Activated T-helper 1 cell treated with anti-CD3 and anti-CD28 coated beads, Interleukin-12 subunit alpha, Interleukin-12 subunit beta, Interleukin-2, Interleukin-4 antibody, amounts not matched to agents 30 ng/mL and 10 ng/mL and 1 ng/mL, durations not matched to agents 14 hours and 24 hours and 36 hours (primary cell): ENCODE results near the gene LILRA6. TPM values are rescaled to one million over a fixed set of nuclear protein-coding genes. Genes with fewer than 3 reads are reported as not detected.

Source experiments
- DNase-seq: peaks from one replicate; pipeline ENCODE4 v3.0.0; 2021; ENCODE audit warnings: low spot score
- H3K27ac Mint-ChIP-seq: one replicate; pipeline ENCODE4 v1.8.0; 2021; ENCODE audit warnings: mild to moderate bottlenecking, mixed read lengths
- H3K27me3 Mint-ChIP-seq: one replicate; pipeline ENCODE4 v1.8.0; 2022; ENCODE audit warnings: mild to moderate bottlenecking, moderate library complexity, mixed read lengths; ENCODE audit not compliant: insufficient read depth
- H3K36me3 Mint-ChIP-seq: one replicate; pipeline ENCODE4 v1.8.0; 2021; ENCODE audit warnings: low read depth, mixed read lengths
- H3K4me1 Mint-ChIP-seq: one replicate; pipeline ENCODE4 v1.8.0; 2021; ENCODE audit warnings: low read depth, mixed read lengths
- H3K4me3 Mint-ChIP-seq: one replicate; pipeline ENCODE4 v1.8.0; 2021; ENCODE audit warnings: mild to moderate bottlenecking, moderate library complexity, mixed read lengths
- H3K9me3 Mint-ChIP-seq: one replicate; pipeline ENCODE4 v1.8.0; 2021; ENCODE audit warnings: mixed read lengths
- intact Hi-C: fragments of 100-400 bp; cut with micrococcal nuclease; formaldehyde crosslinking; loops from one replicate; pipeline ENCODE4 v1.15.1; 2024
- total RNA-seq: library from RNA; stranded (reverse); gene quantifications from 2 replicates; pipeline ENCODE4 v1.2.3, GENCODE V29; 2022

LILRA6 gene
- total RNA-seq, 1 donor from 2014 or later: 0.36 TPM

- no peaks in the 10 kb centered on the region for H3K27me3 Mint-ChIP-seq
- no peaks in the 10 kb centered on the region for H3K9me3 Mint-ChIP-seq
- DNase-seq: no peak
- intact Hi-C loops: loop anchor here (5.0 kb wide), 1 partner anchor 325 kb away; the partner anchor contains the start of gene MYADM
- H3K27ac Mint-ChIP-seq: peak overlapping the region; percentile 83
- peaks cover 29% of the 10 kb centered on the region for H3K4me1 Mint-ChIP-seq
- H3K36me3 Mint-ChIP-seq: peaks cover 32% of the 10 kb centered on the region
- peak overlapping the region; percentile 94 for H3K4me3 Mint-ChIP-seq
Measured at GRCh38 chr19:54191811-54192453, 50.7 kb downstream of the LILRA6 start.

- Mint-ChIP-seq H3K9me3 (no peaks in the 10 kb centered on the region), H3K4me3 (peak within 1 kb of the TSS; percentile 94), H3K4me1 (peaks cover 31% of the 10 kb centered on the region), H3K36me3 (peaks cover 39% of the 10 kb centered on the region), H3K27me3 (no peaks in the 10 kb centered on the region), H3K27ac (peak within 1 kb of the TSS; percentile 100)
- intact Hi-C loops: loop anchor here (5.0 kb wide), 1 partner anchor 324 kb away; the partner anchor contains the start of gene MYADM
- DNase-seq: peak; percentile 85
Measured at GRCh38 chr19:54191011-54191810, 51.4 kb downstream of the LILRA6 start, which contains the start of gene TSEN34. Gene TSEN34, plus strand, starts transcription at chr19:54191308. Its CDS starts 57 bp downstream, at chr19:54191365.

- DNase-seq: peak; percentile 100
- peaks cover 37% of the 10 kb centered on the region for H3K36me3 Mint-ChIP-seq
- H3K27me3 Mint-ChIP-seq: no peaks in the 10 kb centered on the region
- peaks cover 31% of the 10 kb centered on the region for H3K4me1 Mint-ChIP-seq
- H3K27ac Mint-ChIP-seq: peak overlapping the region; percentile 100
- H3K9me3 Mint-ChIP-seq: no peaks in the 10 kb centered on the region
- H3K4me3 Mint-ChIP-seq: peak overlapping the region; percentile 94
- intact Hi-C loops: loop anchor here (1.0 to 5.0 kb wide), 12 partner anchors 10 to 1464 kb away; partner anchors contain the start of genes CNOT3, FIZ1, LENG1 and LENG8
Measured at GRCh38 chr19:54190503-54191010, 52.0 kb downstream of the LILRA6 start.

- Mint-ChIP-seq H3K9me3 (no peaks in the 10 kb centered on the region), H3K27me3 (no peaks in the 10 kb centered on the region), H3K36me3 (peaks cover 36% of the 10 kb centered on the region), H3K4me1 (peaks cover 31% of the 10 kb centered on the region), H3K27ac (peak overlapping the region; percentile 100), H3K4me3 (peak overlapping the region; percentile 94)
- DNase-seq: peak; percentile 100
- intact Hi-C loops: loop anchor here (1.0 to 5.0 kb wide), 14 partner anchors 10 to 1464 kb away; partner anchors contain the start of genes CNOT3, FIZ1, LENG1 and LENG8
Measured at GRCh38 chr19:54189735-54190502, 52.7 kb downstream of the LILRA6 start.

GRCh38 chr19:54189145-54189734 lies 53.4 kb downstream of the LILRA6 start, which contains the start of gene MBOAT7:
Gene MBOAT7, minus strand, starts transcription at chr19:54189580. Its CDS starts 1,072 bp downstream, at chr19:54188508.
- H3K27me3 Mint-ChIP-seq: no peaks in the 10 kb centered on the region
- no peaks in the 10 kb centered on the region for H3K9me3 Mint-ChIP-seq
- H3K27ac Mint-ChIP-seq: peak within 1 kb of the TSS; percentile 100
- peak within 1 kb of the TSS; percentile 97 for H3K4me3 Mint-ChIP-seq
- no peak for DNase-seq
- intact Hi-C loops: loop anchor here (1.0 kb wide), 2 partner anchors 21 to 928 kb away; partner anchors contain the start of gene PPP1R12C
- peaks cover 31% of the 10 kb centered on the region for H3K4me1 Mint-ChIP-seq
- peaks cover 34% of the 10 kb centered on the region for H3K36me3 Mint-ChIP-seq

- H3K4me3 Mint-ChIP-seq: peak overlapping the region; percentile 97
- peaks cover 32% of the 10 kb centered on the region for H3K36me3 Mint-ChIP-seq
Measured at GRCh38 chr19:54188215-54188871, 54.2 kb downstream of the LILRA6 start.

GRCh38 chr19:54186934-54187381 lies 55.6 kb downstream of the LILRA6 start:
- Mint-ChIP-seq H3K27me3 (no peaks in the 10 kb centered on the region), H3K27ac (peak overlapping the region; percentile 93), H3K4me1 (peaks cover 23% of the 10 kb centered on the region), H3K36me3 (peaks cover 30% of the 10 kb centered on the region), H3K9me3 (no peaks in the 10 kb centered on the region), H3K4me3 (peak overlapping the region; percentile 97)
- intact Hi-C loops: no loop called here
- DNase-seq: no peak

More at GRCh38 chr19:54188215-54188871, 54.2 kb downstream of the LILRA6 start:
- Mint-ChIP-seq H3K27ac (peak overlapping the region; percentile 93), H3K4me1 (peaks cover 31% of the 10 kb centered on the region), H3K9me3 (no peaks in the 10 kb centered on the region), H3K27me3 (no peaks in the 10 kb centered on the region)
- intact Hi-C loops: loop anchor here (1.0 kb wide), 1 partner anchor 43 kb away; no protein-coding TSS in a partner anchor
- peak; percentile 39 for DNase-seq

Other genes with a start within 250 kb of the LILRA6 start
- gene VSTM1, start 178.9 kb downstream of the LILRA6 start, total RNA-seq: not detected in 2 replicates
- not detected in 2 replicates for gene TARM1, start 161.4 kb downstream of the LILRA6 start, total RNA-seq
- 0.27 TPM in 1 of 2 replicates, not detected in the other for gene OSCAR, start 142.0 kb downstream of the LILRA6 start, total RNA-seq
- 110 and 125 TPM in 2 replicates for gene NDUFA3, start 139.9 kb downstream of the LILRA6 start, total RNA-seq
- gene TFPT, start 127.1 kb downstream of the LILRA6 start, total RNA-seq: 31.1 and 33.4 TPM in 2 replicates
- gene PRPF31, start 127.0 kb downstream of the LILRA6 start, total RNA-seq: 110 and 118 TPM in 2 replicates
- gene CNOT3, start 105.0 kb downstream of the LILRA6 start, total RNA-seq: 70.0 and 73.2 TPM in 2 replicates
- gene LENG1, start 83.1 kb downstream of the LILRA6 start, total RNA-seq: 5.8 and 6.6 TPM in 2 replicates
- 0.73 and 0.83 TPM in 2 replicates for gene TMC4, start 69.6 kb downstream of the LILRA6 start, total RNA-seq
- 255 and 263 TPM in 2 replicates for gene MBOAT7, start 53.2 kb downstream of the LILRA6 start, total RNA-seq
- 20.1 and 20.9 TPM in 2 replicates for gene TSEN34, start 51.5 kb downstream of the LILRA6 start, total RNA-seq
- gene RPS9, start 41.9 kb downstream of the LILRA6 start, total RNA-seq: 1,475 and 1,511 TPM in 2 replicates
- 0.67 and 0.78 TPM in 2 replicates for gene LILRB3, start 19.8 kb downstream of the LILRA6 start, total RNA-seq
- not detected in 2 replicates for gene LILRB5, start 14.5 kb upstream of the LILRA6 start, total RNA-seq
- gene LILRB2, start 38.3 kb upstream of the LILRA6 start, total RNA-seq: not detected in 2 replicates
- not detected in 2 replicates for gene LILRA5, start 70.4 kb upstream of the LILRA6 start, total RNA-seq
- gene LILRA4, start 96.4 kb upstream of the LILRA6 start, total RNA-seq: not detected in 2 replicates
- 9.2 and 9.4 TPM in 2 replicates for gene LAIR1, start 122.1 kb upstream of the LILRA6 start, total RNA-seq
- 0.49 and 0.59 TPM in 2 replicates for gene TTYH1, start 172.7 kb upstream of the LILRA6 start, total RNA-seq
- gene LENG8, start 206.4 kb upstream of the LILRA6 start, total RNA-seq: 192 and 193 TPM in 2 replicates
- 8.4 and 11.5 TPM in 2 replicates for gene LENG9, start 221.0 kb upstream of the LILRA6 start, total RNA-seq
- gene CDC42EP5, start 230.5 kb upstream of the LILRA6 start, total RNA-seq: not detected in 2 replicates